Adipose tissue (tissue), 3 donors: ENCODE data around the gene MAPK1IP1L. TPM values are rescaled to one million over a fixed set of nuclear protein-coding genes. Genes with fewer than 3 reads are reported as not detected.
"Not testable (repeated sequence)": the region's sequence is repeated elsewhere in the genome, so short reads cannot be mapped to it uniquely, and the experiment has no call there.

Source experiments
- H3K27ac ChIP-seq: one replicate; pipeline ENCODE4 v1.5.1; 2013; ENCODE audit warnings: low read depth, low read length
- WGBS, 3 donors: extraction: QIAGEN DNeasy Blood & Tissue Kit; methylation state at CpG; one replicate each; pipeline ENCODE4 v1.1.7; 2013; 5-methylcytosine and 5-hydroxymethylcytosine counted together
- polyA plus RNA-seq, 3 donors: library from polyadenylated mRNA; stranded (reverse); fragments of 200-250 nt; gene quantifications; one replicate each; pipeline ENCODE4 v1.2.3, GENCODE V29; 2013
- donor health status: healthy with polysubstance abuse.
- donor health status: Bipolar disorder and iron deficiency.
- donor health status: healthy.

The MAPK1IP1L gene
- polyA plus RNA-seq, 3 donors = 19.5 to 53.3 (median 36.7) TPM

DNA sequence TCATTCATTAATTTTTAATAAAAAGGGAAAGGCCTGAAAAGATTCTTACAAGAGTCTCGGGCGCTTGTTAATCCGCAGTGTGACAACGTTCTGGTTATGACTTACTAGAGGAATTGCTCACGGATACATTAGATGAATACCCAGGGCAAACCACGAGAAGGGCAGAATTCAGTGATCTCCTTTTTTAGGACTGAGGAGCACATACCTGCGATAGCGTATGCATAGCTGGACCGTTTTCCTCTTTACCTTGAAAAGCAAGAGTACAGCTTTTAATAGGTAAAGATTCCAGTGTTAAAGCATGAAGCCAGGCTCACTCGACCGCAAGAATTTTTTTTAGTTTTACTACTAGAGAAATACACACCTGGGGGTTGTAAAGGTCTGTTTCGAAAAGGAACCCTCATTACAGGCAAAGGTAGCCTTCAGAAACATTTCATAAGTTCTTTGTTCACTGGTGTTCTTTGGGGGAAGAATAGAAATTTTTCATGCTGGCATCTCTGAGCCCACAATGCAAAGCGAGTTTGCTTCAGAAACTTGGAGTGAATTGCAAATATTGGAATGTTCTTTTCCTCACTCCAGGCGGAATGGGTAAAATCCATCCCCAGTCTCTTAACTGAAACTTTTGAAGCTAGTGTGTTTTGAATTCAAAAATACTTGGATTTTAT is 953 bp downstream of the MAPK1IP1L start:
- 4 to 10% (median 8%) methylated on average over 14 of the region's 14 CpGs for WGBS, 3 donors
- peak overlapping the region; percentile 89 for H3K27ac ChIP-seq

DNA sequence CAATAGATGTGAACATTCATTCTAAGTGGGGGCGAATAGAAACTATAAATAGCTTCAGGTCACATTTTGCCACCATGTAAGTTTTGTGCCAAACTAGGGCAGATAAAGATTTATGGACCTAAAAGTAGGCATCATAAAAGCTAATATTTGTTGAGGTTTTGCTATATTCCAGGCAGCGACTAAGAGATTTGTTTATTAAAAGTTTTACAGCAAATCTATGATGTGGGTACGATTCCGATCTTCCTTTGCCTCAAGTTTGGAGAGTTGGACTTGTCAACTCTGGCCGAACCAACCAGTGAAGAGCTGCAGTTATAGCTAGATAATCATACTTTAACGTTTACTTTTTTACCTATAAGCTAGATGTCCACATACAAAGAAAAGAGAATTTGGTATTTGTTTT is 1.6 kb downstream of the MAPK1IP1L start:
- WGBS, 3 donors = 49 to 78% (median 68%) methylated on average over 6 of the region's 6 CpGs
- H3K27ac ChIP-seq = no peak overlapping the region

DNA sequence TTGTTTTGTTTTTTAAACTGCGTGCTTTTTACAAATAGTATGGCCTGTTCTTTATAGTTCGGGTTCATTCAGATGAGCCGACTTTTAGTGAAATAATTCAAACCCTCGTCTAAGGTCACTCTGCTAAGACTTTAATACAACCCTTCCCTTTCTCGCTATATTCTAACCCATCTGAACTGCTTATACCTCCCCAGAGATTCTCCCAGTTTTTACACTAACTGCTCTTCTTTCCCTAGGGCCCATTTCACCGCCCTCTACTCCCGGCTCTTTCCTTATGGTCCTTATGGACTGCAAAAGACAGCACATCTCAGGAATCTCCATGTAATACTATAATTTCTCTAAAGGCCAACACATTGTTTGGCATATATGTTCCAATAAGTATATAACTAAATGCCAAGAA is 2.1 kb downstream of the MAPK1IP1L start:
- 86 to 90% (median 88%) methylated on average over 7 of the region's 7 CpGs for WGBS, 3 donors
- H3K27ac ChIP-seq = no peak overlapping the region

DNA sequence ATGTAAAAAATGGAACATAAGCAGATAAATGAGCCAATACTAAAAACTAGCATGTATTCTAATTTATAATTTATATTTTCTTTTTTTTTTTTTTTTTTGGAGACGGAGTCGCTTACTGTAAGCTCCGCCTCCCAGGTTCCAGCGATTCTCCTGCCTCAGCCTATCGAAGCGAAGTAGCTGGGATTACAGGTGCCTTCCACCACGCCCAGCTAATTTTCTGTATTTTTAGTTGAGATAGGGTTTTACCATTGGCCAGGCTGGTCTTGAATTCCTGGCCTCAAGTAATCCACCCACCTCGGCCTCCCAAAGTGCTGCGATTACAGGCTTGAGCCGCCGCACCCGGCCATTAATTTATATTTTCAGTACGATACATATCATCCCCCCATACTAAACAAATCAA is 2.7 kb downstream of the MAPK1IP1L start:
- 96 to 98% (median 97%) methylated on average over 13 of the region's 13 CpGs for WGBS, 3 donors
- H3K27ac ChIP-seq = no peak overlapping the region

DNA sequence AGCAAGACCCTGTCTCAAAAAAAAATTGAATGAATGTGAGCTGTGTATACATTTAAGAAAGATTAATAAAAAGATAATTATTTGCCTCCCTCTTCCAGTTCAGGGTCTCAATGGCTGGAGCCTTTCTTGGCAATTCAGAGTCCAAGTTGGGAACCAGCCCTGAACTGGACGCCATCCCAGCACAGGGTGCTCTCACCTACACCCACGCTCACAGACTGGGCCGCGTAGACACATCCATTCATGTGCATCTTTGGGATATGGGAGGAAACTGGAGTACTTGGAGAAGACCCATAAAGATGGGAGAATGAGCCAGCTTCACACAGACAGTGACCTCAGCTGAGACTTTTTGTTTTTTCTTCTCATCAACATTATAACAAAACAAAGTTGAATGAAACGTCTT is 6.5 kb downstream of the MAPK1IP1L start:
- no peak overlapping the region for H3K27ac ChIP-seq
- WGBS, 3 donors = 87 to 90% (median 90%) methylated on average over 5 of the region's 5 CpGs

DNA sequence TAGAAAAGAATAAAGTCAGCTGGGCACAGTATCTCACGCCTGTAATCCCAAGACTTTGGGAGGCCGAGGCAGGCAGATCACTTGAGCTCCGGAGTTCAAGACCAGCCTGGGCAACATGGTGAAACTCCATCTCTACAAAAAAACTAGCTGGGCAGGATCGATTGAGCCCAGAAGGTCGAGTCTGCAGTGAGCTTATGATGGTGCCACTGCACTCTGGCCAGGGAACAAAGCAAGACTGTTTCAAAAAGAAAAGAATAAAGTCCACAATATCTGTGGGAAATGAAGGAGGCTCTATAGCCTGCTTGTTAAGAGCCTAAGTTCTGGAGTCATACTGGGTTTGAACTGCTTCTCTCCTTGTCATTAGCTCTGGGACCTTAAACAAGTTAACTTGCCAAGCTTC is 7.9 kb downstream of the MAPK1IP1L start:
- no peak overlapping the region for H3K27ac ChIP-seq
- WGBS, 3 donors = 91 to 96% (median 96%) methylated on average over 5 of the region's 5 CpGs

DNA sequence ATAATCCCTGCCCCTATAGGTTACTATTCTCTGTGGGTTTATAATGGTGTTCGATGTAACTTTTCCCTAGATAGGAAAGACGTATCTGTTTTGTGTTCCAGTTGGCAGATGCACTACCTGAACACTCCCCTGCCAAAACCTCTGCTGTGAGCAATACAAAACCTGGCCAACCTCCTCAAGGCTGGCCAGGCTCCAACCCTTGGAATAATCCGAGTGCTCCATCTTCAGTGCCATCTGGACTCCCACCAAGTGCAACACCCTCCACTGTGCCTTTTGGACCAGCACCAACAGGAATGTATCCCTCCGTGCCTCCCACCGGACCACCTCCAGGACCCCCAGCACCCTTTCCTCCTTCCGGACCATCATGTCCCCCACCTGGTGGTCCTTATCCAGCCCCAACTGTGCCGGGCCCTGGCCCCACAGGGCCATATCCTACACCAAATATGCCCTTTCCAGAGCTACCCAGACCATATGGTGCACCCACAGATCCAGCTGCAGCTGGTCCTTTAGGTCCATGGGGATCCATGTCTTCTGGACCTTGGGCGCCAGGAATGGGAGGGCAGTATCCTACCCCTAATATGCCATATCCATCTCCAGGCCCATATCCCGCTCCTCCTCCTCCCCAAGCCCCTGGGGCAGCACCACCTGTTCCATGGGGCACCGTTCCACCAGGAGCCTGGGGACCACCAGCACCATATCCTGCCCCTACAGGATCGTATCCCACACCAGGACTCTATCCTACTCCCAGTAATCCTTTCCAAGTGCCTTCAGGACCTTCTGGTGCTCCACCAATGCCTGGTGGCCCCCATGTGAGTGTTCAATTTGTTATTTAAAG is 11.3 kb downstream of the MAPK1IP1L start:
- WGBS, 3 donors = 74 to 86% (median 74%) methylated on average over 11 of the region's 11 CpGs

DNA sequence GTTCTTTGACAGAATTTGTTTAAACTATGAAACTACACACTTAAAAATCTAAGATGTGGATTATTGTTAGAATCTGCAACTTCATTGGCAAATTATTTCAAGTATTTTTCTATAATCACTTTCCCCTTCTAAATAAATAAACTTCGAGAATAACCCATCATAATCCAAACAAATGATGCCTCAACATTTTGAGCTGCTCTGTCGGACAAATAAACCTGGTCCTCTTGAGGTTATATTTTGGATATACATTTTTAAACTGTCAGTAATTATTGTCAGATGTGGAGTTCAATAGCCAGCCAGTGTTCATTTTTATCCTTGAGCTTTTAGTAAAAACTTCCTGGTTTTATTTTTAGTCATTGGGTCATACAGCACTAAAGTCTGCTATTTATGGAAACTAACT is 13.4 kb downstream of the MAPK1IP1L start:
- 78 to 84% (median 83%) methylated on average over 2 of the region's 2 CpGs for WGBS, 3 donors
- H3K27ac ChIP-seq = not testable (repeated sequence)

More for the DNA sequence above, 11.3 kb downstream of the MAPK1IP1L start:
- no peak overlapping the region for H3K27ac ChIP-seq

DNA sequence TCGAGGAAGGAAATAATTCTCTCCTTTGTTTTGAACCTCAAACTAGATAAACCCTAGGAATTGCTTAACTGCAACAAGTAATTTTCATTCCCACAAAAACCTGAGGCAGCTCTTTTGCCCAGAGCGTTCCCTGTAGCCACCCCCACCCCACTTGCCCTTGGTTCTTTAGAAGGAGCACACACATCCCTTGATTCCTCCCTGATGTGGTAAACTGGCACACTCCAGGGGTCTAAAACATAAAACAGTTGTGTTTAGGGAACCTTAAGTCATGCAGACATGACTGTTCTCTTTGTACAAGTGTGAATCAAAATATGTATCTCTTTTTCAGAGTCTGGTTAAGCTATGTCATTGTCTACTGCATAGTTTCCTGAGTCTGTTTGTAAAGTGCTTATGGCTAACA is 14.0 kb downstream of the MAPK1IP1L start:
- no peak overlapping the region for H3K27ac ChIP-seq
- WGBS, 3 donors = 67 to 84% (median 79%) methylated on average over 2 of the region's 2 CpGs

DNA sequence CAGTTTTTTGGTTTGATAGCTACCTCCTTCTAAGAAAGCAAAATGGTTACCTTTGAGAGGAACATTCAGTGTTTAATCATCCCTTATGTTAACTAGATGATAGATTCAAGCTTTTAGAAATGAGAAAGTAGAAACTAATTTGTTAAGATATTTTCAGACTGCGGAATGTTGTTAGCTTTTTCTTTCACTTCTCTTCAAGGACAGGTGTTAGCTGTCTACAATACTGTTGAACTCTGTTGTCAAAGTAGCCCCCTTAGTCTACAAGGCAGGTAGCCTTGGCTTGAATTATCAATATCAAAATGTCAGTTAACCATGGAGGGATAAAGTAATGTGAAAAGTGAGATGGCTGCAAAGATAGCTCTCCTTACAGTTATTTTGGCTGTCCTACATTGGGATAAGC is 14.8 kb downstream of the MAPK1IP1L start:
- H3K27ac ChIP-seq = no peak overlapping the region
- 94 to 97% (median 95%) methylated on average over 1 of the region's 1 CpG for WGBS, 3 donors

DNA sequence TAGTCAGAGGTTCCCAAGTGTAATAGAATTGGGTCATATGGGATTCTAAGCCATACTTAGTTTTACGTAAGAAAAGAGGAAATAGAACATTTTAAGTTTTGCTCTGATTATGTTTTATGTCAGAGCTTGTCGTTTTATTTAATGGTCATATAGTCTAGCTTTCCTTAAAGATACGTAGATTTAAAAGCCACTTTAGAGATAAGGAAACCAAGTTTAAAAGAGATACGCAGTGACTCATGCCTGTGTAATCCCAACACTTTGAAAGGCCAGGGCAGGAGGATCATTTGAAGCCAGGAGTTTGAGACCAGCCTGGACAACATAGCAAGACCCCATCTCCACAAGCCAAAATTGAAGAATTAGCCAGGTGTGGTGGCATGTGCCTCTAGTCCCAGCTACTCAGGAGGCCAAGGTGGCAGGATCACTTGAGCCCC is 19.5 kb downstream of the MAPK1IP1L start:
- no peak overlapping the region for H3K27ac ChIP-seq
- WGBS, 3 donors = 60 to 75% (median 61%) methylated on average over 4 of the region's 4 CpGs

DNA sequence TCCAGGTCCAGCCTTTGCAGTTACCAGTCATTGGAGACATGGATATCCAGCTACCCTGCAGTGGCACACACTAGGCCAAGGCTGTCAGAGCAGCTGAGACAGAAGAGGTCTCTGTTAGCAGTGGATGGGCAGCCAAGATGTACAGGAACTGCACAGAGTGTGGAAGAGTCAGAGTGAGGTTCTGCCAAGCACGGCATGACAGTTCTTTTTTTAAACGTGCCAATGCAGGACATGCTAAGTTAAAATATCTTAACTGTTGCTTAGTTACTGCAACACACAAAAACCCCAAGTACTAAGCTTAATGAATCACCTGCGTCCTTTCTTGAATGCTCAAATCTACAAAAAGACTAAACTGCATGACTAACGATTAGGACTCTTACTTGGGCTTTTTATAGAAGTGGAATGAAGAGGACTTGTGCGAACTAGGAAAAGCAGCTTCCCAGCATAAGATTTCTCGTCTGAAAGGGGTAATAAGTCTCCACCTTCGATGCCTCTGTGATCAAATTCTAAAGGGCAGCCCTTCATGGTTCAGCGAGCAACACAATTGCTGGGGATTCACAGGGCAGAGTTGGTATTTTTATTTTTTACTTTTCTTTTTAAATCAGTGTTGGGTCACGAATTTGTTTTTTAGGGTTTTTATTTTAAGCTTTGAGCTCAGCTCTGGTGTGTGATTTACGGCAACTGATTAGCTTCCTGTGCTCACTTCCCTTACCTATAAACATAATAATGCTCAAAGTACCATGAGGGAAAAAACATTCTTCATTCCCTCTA is 20.6 kb downstream of the MAPK1IP1L start:
- WGBS, 3 donors = 16 to 47% (median 26%) methylated on average over 10 of the region's 10 CpGs
- no peak overlapping the region for H3K27ac ChIP-seq

DNA sequence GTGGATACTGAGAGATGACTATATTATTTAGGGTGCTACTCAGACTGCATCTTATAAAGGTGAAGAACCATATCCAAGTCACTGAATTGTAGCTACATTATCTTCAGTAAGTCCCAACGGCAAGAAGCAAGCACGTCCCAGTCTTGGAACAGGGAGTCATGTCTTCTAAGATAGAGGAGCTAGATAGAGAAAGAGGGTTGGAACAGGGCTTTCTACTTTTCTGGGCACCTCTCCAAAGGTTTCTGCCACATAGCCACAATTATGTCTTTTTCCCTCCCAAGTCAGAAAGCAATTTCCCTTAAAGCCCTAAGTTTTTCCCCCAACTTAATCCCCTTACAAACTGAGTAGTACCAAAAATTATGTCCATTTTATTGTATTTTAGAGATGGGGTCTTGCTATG is 22.4 kb downstream of the MAPK1IP1L start:
- 34 to 50% (median 45%) methylated on average over 2 of the region's 2 CpGs for WGBS, 3 donors
- no peak overlapping the region for H3K27ac ChIP-seq

DNA sequence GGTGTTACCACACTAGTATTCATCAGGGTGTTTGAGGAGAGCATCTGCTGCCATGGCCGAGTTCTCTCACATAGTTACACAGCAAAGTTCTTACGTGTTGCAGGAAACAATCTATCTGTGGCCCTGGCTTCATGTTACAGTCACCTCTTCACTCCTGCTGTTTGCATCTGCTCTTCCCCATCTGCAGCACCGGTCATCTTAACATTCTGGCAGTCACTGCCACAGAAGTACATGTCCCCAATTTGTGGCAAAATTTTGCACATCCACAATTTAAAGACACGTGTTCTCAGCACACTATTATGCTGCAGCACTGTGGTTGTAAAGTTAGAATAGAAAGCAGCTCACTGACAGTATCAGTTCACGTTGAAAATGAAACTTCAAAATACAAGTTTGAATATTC is 23.2 kb downstream of the MAPK1IP1L start:
- no peak overlapping the region for H3K27ac ChIP-seq
- WGBS, 3 donors = 17 to 32% (median 18%) methylated on average over 5 of the region's 5 CpGs

DNA sequence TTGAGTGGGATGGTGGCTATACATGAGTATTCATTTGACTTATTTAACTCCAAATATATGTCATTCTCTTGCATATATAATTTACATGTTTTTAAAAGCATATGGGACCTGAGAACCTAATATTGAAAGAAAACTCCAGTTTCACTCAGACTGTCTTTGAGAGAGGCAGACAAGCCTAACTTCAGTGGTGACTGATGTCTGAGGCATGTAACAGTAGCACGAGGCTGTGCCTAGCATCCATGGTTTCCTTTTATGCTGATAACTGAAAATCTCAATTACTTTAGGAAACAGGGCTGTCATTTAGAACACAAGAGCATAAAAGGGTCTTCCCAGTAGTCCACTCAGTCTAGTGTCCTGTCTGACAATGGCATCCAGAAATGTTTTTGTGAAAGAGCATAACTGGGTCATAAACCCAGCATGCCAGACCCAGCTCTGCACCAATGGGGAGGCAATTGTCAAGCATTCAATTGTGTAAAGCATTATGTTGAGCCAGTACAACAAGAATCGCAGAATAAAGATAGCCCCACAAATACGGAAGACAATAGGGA is 24.3 kb downstream of the MAPK1IP1L start:
- 92 to 95% (median 93%) methylated on average over 3 of the region's 3 CpGs for WGBS, 3 donors
- no peak overlapping the region for H3K27ac ChIP-seq

DNA sequence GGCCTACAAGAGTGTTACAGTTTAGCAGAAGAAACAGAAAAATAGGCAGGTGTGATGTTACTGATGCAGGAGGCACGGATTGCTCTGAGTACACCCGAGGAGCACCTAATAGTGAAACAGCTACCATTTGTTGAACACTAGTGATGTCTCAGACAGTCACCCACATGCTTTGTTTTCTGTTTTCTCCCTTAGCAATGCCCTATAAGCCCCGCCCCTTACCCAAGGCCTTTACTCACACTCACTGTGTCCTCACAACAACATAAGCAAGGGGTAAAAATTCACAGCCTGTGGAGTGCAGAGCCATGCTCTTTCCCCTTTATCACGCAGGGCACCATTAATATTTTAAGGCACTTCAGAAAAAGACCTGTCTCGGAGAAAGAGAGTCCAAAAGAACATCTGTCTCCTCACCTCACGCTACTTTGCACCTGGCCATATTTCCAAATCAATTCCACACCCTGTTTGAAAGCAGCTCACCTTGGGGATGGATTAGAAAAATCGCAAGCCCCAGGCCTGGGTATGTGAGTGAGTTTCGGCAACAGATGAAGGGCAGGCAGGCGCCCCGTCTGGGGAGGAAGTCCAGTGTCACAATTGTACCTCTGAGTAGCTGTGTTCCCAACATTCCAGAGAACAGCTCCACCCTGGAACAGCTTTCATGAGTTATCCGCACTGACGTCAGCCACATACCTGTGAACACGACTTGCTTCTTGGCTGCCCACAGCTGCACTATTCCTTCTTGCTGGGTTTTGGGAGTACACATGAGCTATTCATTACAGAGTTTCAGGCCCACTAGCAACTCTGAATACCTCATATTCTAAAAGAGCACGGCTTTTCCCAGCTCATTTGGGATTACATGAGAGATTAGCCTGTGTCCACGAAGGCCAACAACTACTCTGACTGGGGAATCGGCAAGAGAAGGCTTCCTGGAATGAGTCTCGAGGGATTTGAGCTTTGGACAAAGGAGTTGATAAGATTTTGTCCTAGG is 26.0 kb downstream of the MAPK1IP1L start:
- whole genome bisulfite sequencing, 3 donors = 64 to 83% (median 80%) methylated on average over 17 of the region's 17 CpGs
- H3K27ac ChIP-seq = no peak overlapping the region

DNA sequence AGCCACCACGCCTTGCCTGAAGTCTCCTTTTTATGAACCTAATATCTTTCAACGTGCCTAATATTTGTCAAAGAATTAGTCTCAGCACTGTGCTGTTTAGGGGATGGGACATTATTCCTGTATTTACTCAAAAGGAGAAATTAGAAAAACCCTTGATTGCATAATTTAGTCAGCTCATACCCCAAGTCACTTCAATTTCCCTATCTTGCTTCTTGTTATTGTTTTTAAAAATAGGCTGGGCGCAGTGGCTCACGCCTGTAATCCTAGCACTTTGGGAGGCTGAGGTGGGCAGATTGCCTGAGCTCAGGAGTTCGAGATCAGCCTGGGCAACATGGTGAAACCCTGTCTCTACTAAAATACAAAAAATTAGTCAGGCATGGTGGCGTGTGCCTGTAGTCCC is 28.5 kb downstream of the MAPK1IP1L start:
- WGBS, 3 donors = 75 to 88% (median 83%) methylated on average over 6 of the region's 6 CpGs
- H3K27ac ChIP-seq = not testable (repeated sequence)
